Esophagus muscularis mucosa (tissue), 4 donors: ENCODE results near the gene PROB1.

Experiments used
- CTCF ChIP-seq, 3 experiments: fragments of 200-600 bp in 2 of 3; fragments of 450-650 bp in 1 of 3; sonication (generic) in 2 of 3; IDR thresholded peaks; one replicate each; pipeline ENCODE4 v1.5.1; 2017 to 2019; ENCODE audit warnings: antibody characterized with exemption in 3 of 3, mild to moderate bottlenecking in 2 of 3, moderate library complexity in 1 of 3
- EP300 ChIP-seq: sonication (generic); formaldehyde crosslinking; IDR thresholded peaks from one replicate; pipeline ENCODE4 v1.6.1; 2017; ENCODE audit warnings: antibody characterized with exemption
- POLR2A ChIP-seq: fragments of 450-650 bp; IDR thresholded peaks from one replicate; pipeline ENCODE4 v1.6.1; 2017; ENCODE audit warnings: antibody characterized with exemption, moderate library complexity, mild to moderate bottlenecking, low read depth

DNA sequence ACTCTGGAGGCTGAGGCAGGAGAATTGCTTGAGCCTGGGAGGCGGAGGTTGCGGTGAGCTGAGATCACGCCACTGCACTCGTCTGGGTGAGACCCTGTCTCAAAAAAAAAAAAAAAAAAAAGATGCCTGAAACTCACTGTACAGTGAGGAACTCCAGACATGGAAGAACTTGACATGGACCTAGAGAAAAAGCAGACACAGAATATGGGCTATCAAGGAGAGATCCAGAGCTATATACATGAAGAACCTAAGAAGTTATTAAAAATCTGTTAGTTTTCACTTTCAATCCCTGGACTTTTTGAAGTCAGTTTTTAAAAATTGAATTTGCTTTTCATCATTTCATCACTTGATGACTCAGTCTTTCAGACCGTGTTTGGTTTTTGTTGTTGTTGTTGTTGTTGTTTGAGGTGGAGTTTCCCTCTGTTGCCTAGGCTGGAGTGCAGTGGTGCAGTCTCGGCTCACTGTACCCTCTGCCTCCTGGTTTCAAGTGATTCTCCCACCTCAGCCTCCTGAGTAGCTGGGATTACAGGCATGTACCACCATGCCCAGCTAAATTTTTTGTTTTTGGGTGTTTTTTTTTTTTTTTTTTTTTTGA lies 33.0 kb downstream of the PROB1 start:
- no peak for TF ChIP-seq EP300
- TF ChIP-seq CTCF (IDR thresholded peaks at IDR 0.05): no peak
- TF ChIP-seq POLR2A: no peak
